ENCODE data around the gene METTL23.

DNA sequence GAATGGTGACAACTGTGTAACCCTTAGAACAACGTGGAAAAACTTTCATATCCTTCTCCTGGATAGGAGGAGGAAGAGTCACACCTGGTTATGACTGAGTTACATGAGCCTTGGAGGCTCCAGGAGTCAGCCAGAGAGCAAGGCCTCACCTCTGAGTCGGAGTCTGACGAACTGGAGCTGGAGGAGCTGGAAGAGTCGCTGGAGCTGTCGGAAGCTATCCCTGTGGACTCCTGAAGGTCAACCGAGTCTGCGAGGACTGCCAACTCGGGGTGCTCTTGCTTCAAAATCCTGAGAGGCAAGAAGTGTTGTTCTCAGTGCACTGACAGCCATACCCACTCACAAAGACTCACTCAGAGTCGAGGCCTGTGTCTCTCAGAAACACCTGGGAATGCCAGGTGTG, 6.4 kb upstream of the METTL23 start:
- TF ChIP-seq POLR2A (IDR thresholded peaks at IDR 0.05; ENCODE audit: low read depth) (no peak), POLR2AphosphoS5 (IDR thresholded peaks at IDR 0.05) (no peak), EP300 (IDR thresholded peaks at IDR 0.05) (no peak)
- TF ChIP-seq, protein P1, sequence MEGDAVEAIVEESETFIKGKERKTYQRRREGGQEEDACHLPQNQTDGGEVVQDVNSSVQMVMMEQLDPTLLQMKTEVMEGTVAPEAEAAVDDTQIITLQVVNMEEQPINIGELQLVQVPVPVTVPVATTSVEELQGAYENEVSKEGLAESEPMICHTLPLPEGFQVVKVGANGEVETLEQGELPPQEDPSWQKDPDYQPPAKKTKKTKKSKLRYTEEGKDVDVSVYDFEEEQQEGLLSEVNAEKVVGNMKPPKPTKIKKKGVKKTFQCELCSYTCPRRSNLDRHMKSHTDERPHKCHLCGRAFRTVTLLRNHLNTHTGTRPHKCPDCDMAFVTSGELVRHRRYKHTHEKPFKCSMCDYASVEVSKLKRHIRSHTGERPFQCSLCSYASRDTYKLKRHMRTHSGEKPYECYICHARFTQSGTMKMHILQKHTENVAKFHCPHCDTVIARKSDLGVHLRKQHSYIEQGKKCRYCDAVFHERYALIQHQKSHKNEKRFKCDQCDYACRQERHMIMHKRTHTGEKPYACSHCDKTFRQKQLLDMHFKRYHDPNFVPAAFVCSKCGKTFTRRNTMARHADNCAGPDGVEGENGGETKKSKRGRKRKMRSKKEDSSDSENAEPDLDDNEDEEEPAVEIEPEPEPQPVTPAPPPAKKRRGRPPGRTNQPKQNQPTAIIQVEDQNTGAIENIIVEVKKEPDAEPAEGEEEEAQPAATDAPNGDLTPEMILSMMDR (IDR thresholded peaks at IDR 0.05) = no peak

Data from esophagus muscularis mucosa (tissue), 4 donors.